Measurements from ENCODE around the gene VAMP2. TPM values are rescaled to one million over a fixed set of nuclear protein-coding genes. Genes with fewer than 3 reads are reported as not detected.

The VAMP2 gene
- total RNA-seq, 1 donor from 2014 or later: 56.6 TPM

DNA sequence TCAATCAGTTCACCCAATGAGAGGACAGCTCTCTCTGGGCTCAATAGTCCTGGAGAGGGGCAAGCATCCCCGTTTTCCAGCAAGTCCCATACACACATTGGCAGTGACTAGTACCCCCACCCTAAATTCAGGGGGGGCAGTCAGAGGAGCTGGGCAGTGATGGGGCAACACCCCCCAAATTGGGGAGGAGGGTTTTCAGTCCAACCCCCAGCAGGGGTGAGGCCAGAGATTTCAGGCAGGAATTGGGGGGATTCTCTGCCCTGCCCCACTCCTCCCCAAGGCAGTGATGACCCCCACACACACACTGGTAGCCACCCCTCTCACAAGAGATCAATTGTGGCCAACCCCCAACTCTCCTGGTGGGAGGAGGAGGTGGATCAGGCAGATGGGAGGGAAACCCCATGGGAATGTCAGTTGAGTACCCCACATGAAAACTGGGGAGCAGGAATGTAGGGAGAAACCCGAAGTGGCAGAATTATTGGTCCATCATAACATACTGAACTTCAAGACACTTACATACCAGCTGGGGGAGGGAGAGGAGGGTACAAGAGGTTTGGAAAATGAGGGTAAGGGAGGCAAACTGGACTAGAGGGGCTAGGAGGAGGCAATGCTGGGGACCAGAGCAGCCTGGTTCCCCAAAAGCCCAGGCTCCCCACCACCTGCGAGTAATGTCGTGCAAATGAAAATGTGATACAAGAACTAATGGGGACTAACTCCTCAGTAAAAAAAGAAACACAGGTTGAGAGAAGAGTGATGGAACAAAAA is 3.1 kb downstream of the VAMP2 start:
- no peak for ATAC-seq
- no peak for DNase-seq (ENCODE audit: missing footprints)
- intact Hi-C loops (cut with DNase I): loop anchor here (1.0 to 10.0 kb wide), 2 partner anchors 39 to 305 kb away; partner anchors contain the start of genes CYB5D1, NAA38 and TMEM88

DNA sequence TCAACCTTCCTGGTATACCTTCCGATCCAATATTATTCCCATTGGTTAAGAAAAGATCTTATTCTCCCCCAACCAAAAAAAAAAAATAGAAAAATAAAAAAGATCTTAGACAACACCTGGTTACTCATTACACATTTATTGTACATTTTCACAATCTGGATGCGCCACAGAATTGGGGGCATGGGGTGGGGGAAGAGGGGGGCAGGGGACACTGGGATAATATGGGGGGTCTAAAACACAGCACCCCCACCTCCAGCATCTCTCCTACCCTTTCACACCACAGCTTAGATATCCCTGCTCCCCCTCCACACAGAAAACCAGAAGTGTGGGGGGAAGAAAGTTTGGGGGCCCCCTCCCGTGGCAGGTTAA is 3.7 kb downstream of the VAMP2 start:
- intact Hi-C loops (cut with DNase I): loop anchor here (1.0 to 10.0 kb wide), 2 partner anchors 39 to 304 kb away; partner anchors contain the start of genes CYB5D1, NAA38 and TMEM88
- no peak for DNase-seq (ENCODE audit: missing footprints)
- no peak for ATAC-seq

DNA sequence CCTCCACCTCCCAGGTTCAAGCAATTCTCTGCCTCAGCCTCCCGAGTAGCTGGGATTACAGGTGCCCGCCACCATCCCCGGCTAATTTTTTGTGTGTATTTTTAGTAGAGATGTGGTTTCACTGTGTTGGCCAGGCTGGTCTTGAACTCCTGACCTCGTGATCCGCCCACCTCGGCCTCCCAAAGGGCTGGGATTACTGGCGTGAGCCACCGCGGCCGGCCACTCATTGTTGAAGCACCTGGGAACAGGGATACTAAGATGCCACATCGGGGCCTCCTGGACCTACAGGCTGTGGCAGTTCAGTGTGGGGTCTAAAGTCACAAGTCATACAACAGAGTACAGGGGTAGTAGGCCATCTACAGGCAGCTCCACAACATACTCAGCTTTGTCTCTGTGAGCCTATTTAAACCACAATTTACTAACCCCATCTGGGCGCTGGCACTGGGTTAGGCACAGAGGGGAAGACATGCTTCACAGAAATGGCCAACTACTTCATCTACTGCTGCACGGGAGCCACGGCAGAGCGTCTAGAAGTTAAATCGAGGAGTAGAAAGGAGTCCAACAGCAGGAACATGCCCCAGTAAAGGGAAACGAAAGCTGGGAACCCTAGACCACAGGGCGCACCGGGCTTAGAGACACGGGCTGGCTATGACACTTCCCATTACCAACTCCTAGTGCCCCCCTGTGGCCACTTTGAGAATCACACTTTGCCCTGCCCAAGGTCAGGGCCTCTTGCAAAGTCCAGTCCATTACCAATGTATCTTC is 4.3 kb downstream of the VAMP2 start:
- ATAC-seq (peak; percentile 18), DNase-seq (ENCODE audit: missing footprints) (peak; percentile 93)
- intact Hi-C loops (cut with DNase I): loop anchor here (1.0 to 10.0 kb wide), 3 partner anchors 20 to 304 kb away; partner anchors contain the start of genes CYB5D1, NAA38 and TMEM88

DNA sequence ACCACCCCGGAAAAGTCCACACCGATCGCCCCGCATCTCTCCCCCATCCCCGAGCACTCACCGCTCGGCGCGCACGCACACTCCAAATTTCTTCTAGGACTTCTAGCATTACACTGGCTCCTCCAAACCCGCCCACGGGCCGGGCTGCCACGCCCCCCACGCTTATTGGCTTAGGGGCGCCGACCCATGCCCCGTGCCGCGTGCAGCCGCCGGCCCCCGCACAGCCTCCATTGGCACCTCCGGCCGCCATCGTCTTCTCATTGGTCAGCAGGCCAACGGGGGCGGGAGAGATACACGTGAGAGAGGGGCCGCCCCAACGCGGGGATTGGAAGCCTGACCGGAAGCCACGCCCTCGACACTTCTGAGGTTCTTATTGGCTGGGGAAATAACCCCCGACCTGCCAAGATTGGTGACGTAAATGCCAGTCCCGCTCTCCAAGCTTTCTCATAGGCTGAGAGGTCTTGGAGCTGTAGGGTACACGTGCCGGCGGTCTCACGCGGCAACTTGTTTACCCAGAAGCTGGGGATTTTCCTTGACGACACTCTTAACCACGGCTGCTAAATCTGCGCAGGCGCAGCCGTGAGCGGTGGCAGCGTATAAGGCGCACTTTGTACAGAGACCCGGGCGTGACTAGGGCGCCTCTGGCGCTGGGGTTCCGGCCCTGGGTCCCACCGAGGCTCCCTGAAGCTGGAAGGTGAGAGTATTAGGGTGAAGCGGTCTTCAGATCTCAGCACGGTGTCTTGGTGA is 6.3 kb downstream of the VAMP2 start:
- intact Hi-C loops (cut with DNase I): loop anchor here (10.0 kb wide), 1 partner anchor 302 kb away; the partner anchor contains the start of genes CYB5D1, NAA38 and TMEM88
- DNase-seq (ENCODE audit: missing footprints) (peak; percentile 100), ATAC-seq (peak; percentile 66)

DNA sequence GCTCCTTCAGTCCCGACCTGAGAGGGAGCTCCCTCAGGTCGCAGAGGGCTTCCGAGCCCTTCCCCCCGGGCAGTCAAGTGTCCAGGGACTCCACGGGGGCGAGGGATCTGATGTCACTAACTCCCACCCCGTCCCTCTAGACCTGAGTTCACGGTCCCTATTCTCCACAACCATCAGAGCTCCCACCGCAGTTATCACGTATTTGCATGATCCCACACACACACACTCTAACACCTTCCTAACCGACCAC is 6.8 kb downstream of the VAMP2 start:
- no peak for DNase-seq (ENCODE audit: missing footprints)
- intact Hi-C loops (cut with DNase I): loop anchor here (2.0 to 10.0 kb wide), 2 partner anchors 31 to 301 kb away; partner anchors contain the start of genes CYB5D1, NAA38 and TMEM88
- no peak for ATAC-seq

DNA sequence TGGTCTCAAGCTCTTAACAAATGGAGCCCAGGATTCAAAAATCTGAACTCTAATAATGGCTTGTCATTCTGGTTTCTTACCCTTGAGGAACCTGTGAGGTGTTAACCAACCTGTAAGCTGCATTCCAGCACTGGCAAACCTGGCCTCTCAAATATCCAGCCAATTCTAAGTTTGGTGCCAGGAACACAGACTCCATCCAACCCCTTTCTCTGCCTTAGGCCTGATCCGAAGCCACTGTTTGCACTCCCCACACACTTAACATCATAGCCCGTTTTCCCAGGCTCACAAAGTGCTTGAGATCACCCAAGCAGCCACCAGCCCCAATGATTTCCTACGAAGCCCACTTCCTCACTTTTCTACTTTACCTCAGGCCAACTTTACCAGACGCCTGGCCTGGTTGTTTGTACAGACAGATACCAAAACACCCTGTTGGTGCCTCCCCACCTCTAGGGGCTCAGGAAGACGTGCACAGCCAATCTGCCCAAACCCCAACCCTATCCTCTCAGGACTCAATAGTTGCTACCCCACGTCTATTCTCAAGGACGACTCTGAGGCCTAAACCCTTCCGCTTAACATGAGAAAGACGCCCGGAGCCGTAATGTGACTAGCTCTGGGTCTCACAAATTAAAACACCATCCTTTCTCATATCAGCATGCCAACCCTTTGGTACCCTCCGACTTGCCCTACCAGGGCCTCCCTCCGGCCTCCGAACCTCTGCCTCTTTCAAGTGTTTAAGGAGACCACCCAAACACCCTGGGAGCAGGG is 7.3 kb downstream of the VAMP2 start:
- ATAC-seq (no peak), DNase-seq (ENCODE audit: missing footprints) (no peak)
- intact Hi-C loops (cut with DNase I): loop anchor here (2.0 to 10.0 kb wide), 2 partner anchors 31 to 301 kb away; partner anchors contain the start of genes CYB5D1, NAA38 and TMEM88

DNA sequence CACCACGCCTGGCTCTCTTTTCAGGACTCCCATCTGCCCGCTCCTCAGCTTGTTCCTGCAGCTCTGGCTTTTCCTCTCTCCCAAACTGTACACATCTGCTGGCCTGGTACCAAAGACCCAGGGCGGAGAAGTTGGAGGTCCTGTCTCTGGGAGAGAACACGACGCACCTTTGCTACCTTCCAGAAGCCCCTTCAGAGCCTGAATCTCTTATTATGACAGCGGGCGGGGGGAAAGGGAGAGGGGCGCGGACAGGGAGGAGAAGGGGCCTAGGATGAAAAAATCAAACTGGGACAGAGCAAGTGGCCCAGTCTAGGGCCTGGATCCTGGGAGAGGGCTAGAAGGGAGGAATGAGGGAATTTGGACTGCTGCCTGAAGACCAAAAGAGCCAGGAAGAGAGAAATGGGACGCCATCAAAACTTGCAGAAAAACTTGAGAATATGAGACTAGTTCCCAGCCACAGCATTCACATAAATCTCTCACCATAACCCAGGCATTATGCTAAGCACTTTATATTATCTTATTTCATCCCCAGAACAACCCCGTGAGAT is 8.1 kb downstream of the VAMP2 start:
- intact Hi-C loops (cut with DNase I): loop anchor here (2.0 to 10.0 kb wide), 3 partner anchors 32 to 672 kb away; partner anchors contain the start of genes CYB5D1, NAA38, POLR2A and SLC35G6
- no peak for DNase-seq (ENCODE audit: missing footprints)
- ATAC-seq: no peak

DNA sequence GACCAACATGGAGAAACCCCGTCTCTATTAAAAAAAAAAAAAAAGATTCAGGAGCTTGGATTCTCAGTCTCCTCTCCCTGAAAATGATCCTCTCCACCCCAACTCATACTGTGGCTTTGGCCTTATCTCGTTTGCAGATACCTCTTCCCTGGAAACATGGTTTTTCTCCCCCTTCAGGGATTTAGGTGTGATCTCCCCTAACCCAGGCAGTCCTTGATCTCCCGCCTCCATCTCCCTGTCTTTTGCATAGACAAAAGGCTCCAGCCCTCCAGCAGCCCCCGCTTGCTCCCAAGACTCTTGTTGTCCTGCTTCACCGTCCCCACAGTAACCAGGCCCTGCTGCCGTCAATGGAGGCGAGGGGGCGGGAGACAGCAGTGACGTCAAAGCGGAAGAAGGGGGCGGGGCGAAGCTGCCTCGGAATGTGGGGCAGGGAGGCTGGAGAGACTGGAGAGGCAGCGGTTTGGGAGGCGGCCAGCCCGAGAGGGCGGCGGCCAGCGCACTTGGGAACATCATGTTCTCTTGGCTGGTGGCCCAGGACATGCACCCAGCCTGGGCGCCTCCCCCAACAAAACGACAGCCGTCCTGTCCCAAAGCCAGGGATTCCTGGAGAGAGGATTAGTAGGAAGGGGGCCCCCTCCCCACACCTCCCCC is 8.7 kb downstream of the VAMP2 start:
- peak; percentile 99 for DNase-seq (ENCODE audit: missing footprints)
- intact Hi-C loops (cut with DNase I): loop anchor here (2.0 to 10.0 kb wide), 3 partner anchors 33 to 672 kb away; partner anchors contain the start of genes CYB5D1, NAA38, POLR2A and SLC35G6
- peak; percentile 55 for ATAC-seq

DNA sequence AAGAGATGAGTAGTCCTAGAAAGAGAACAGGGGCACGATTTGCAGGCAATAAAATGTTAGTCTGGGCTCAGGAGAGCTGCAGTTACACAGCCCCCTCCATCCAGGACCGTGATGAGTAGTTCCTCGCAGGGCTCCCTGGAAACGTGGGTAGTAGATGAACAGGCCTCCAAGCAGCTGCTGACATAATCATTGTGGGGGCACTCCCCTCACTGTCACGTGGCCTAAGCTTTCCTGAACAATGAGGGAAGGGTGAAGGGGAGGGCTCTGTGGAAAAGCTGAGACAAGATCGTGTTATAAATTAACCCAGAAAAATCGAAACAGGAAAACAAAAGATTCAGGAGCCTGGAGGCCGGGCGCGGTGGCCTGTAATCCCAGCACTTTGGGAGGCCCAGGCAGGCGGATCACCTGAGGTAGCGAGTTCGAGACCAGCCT is 9.2 kb downstream of the VAMP2 start:
- peak; percentile 10 for ATAC-seq
- intact Hi-C loops (cut with DNase I): loop anchor here (5.0 to 10.0 kb wide), 2 partner anchors 299 to 671 kb away; partner anchors contain the start of genes CYB5D1, NAA38, POLR2A and SLC35G6
- DNase-seq (ENCODE audit: missing footprints): no peak

DNA sequence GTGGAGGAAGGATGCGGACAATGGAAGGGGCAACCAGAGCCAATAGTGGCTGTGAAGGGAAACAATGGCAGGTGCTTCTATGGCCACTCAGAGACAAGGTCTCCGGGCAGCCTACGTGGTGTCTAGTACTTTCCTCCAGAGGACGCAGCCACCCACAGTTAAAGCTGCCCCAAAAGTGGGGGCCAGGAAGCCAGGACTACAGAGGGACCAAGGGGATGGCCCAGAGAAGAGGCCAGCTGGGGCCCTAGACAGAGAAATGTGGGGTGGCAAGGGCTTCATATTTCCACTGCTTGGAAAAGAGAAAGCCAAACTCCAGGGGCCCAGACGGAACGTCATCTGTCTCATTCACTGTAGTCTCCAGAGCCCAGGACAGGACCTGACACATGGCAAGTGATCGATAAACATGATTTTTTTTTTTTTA is 9.7 kb downstream of the VAMP2 start:
- intact Hi-C loops (cut with DNase I): loop anchor here (5.0 to 10.0 kb wide), 2 partner anchors 298 to 671 kb away; partner anchors contain the start of genes CYB5D1, NAA38, POLR2A and SLC35G6
- no peak for ATAC-seq
- DNase-seq (ENCODE audit: missing footprints): no peak

DNA sequence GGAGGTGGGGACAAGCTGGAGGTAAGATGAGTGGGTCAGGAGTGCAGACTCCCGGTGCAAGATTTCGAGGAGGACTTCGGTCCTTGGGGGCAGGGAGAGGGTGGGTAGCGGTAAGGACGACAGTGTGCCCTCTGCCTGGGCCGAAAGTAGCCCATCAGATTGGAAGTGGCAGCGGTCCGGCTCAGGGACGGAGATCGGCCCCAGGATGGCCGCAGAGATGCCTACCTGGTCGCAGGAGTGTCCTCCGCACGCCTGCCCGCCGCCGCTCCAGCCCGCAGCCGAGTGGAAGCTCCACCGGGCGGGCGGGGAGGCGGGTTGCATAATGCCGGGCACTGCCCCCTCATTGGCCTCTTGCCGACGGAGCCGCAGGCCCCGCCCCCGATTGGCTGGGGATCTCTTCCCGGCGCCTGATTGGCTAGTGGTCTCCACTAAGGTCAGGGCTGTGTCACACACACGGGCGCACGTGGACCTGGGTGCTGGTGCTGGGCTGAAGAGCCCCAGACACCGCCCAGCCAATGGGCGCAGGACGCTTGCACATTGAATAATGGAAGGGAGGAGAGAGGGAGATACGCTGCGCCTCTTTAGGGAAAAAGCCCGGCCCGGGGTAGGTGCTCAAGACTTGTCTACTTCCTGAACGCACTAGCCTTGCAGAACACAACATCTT is 10.5 kb downstream of the VAMP2 start, which contains the start of gene PER1:
TSS of gene PER1 (minus strand) at position 293 of the 664 bp plus-strand sequence. CDS start 1,698 bp downstream, outside the sequence.
- intact Hi-C loops (cut with DNase I): loop anchor here (5.0 to 10.0 kb wide), 2 partner anchors 297 to 670 kb away; partner anchors contain the start of genes CYB5D1, NAA38, POLR2A and SLC35G6
- peak; percentile 66 for ATAC-seq
- DNase-seq (ENCODE audit: missing footprints): peak; percentile 99

DNA sequence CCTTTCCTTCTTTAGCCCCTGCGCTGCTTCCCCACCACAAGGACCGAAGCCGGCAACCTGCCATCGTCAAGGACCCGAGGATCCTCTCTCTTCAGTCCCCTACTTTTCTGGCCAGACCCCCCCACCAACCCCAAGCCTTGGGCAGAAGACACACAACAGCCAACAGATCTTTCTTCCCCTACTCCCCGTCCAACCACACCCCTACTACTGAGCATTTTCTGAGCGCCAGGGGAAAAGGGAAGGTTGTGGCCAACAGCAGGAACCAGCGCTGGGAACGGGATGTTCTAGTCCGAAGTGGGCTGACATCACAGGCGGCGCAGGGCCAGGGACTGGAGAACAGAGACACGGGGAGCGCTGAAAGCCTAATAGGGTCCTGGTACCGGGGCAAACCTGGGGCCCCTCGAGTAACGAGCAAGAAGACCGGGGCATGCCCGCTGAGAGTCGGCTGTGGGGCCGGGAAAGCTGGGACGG is 11.1 kb downstream of the VAMP2 start:
- ATAC-seq: peak; percentile 40
- intact Hi-C loops (cut with DNase I): loop anchor here (5.0 to 10.0 kb wide), 2 partner anchors 297 to 669 kb away; partner anchors contain the start of genes CYB5D1, NAA38, POLR2A and SLC35G6
- DNase-seq (ENCODE audit: missing footprints): peak; percentile 97

DNA sequence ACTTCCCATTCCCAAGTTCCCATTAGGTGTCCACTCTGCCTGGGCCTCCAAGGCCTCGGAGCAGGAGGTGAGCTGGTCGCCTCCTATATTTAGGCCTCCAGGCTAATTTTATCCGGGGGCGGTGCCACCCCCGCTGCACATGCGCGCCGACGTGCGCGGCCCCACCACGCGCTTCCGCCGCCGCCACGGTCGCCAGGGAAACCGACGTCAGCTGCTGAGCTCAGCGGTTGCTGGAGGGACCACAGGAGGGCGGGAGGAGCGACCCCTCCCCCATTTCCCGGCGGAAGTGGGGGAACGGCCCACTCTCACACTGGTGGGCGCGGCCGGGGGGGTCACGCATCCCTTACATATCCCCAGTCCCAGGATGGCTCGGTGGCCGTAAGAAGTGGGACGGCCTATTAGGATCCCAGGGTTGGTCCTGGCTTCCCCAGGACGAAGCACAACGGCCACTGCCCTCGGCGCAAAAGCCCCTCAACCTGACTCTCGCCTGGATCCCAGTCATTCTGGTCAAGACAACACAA is 11.6 kb downstream of the VAMP2 start:
- ATAC-seq (peak; percentile 40), DNase-seq (ENCODE audit: missing footprints) (peak; percentile 95)
- intact Hi-C loops (cut with DNase I): loop anchor here (5.0 to 10.0 kb wide), 2 partner anchors 296 to 669 kb away; partner anchors contain the start of genes CYB5D1, NAA38, POLR2A and SLC35G6

DNA sequence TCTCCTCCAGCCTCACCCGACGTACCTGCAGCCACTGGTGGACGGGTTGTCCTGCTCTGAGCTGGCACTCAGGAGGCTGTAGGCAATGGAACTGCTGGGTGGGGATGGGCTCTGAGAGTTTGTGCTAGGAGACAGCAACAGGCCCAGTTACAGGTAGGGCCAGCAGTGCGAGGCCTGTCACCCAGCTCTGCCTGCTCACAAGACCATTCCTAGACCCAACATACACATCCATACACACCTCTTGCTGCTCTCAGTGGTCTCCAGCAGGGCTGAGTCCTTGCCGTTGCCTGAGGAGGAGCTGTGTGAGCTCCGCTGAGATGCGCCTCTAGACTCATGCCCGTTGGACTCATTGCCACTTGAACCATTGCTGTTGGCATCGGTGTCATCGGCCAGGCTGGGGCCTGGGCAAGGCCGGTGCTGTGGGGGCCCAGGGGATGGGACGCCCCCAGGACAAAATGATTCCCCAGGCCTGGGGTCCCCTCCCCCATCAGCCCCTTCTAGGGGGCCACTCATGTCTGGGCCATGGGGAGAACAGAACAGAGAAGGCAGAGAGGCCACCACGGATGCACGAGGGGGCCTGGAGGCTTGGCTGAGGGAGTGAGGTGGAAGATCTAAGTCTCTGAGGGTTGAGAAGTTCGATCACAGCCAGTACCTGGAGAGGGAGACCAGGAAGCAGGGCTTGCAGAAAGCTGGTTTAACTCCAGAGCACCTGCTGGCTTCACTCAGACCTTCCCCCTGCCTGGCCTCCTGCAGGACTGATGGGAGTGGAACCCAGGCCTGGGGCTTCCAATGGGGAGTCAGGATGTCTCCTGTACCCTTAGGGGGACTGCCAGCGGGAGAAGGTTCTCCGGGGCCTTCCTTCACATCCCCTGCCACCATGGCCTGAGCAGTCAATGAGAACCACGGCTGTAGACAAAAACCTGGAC is 12.3 kb downstream of the VAMP2 start:
- intact Hi-C loops (cut with DNase I): loop anchor here (5.0 to 10.0 kb wide), 2 partner anchors 296 to 668 kb away; partner anchors contain the start of genes CYB5D1, NAA38, POLR2A and SLC35G6
- DNase-seq (ENCODE audit: missing footprints): no peak
- ATAC-seq: no peak
